Fibroblast of lung (primary cell): ENCODE data around the gene AKNA. TPM values are rescaled to one million over a fixed set of nuclear protein-coding genes. Genes with fewer than 3 reads are reported as not detected.

Source experiments
- DNase-seq, 2 donors: peaks; one replicate each; pipeline versions ENCODE4 v3.0.0 to v3.0.0-alpha.2; 2010; ENCODE audit warnings: low read depth in 2 of 2
- H2AFZ ChIP-seq: 2 replicates; pipeline ENCODE4 v1.5.1; 2012; ENCODE audit warnings: low read length, control low read depth, inconsistent platforms
- H3K27ac ChIP-seq: 2 replicates; pipeline ENCODE4 v1.5.1; 2011; ENCODE audit warnings: low read length, control low read depth; ENCODE audit not compliant: insufficient read depth
- H3K27me3 ChIP-seq: 2 replicates; pipeline ENCODE4 v1.5.1; 2011; ENCODE audit warnings: mild to moderate bottlenecking, low read length; ENCODE audit not compliant: control insufficient read depth, insufficient read depth
- H3K36me3 ChIP-seq: 2 replicates; pipeline ENCODE4 v1.5.1; 2011; ENCODE audit warnings: low read length; ENCODE audit not compliant: control insufficient read depth, insufficient read depth
- H3K4me1 ChIP-seq: 2 replicates; pipeline ENCODE4 v1.5.1; 2011; ENCODE audit warnings: low read length; ENCODE audit not compliant: control insufficient read depth, insufficient read depth; ENCODE audit errors: extremely low read depth
- H3K4me2 ChIP-seq: 2 replicates; pipeline ENCODE4 v1.5.1; 2011; ENCODE audit warnings: low read length, control low read depth; ENCODE audit not compliant: insufficient read depth; ENCODE audit errors: extremely low read depth
- H3K4me3 ChIP-seq, 4 experiments: fragments of 200-600 bp in 1 of 4; sonication (generic) in 1 of 4; replicated peaks in 1 of 4; 2 replicates each; pipeline ENCODE4 v1.5.1; 2011 to 2016; ENCODE audit warnings: low read length in 4 of 4, low read depth in 3 of 4, mild to moderate bottlenecking in 3 of 4, control low read depth in 2 of 4, inconsistent platforms in 1 of 4, mixed read lengths in 1 of 4; ENCODE audit not compliant: insufficient read depth in 1 of 4; ENCODE audit errors: control extremely low read depth in 1 of 4
- H3K79me2 ChIP-seq: 2 replicates; pipeline ENCODE4 v1.5.1; 2012; ENCODE audit warnings: mild to moderate bottlenecking, low read length, inconsistent platforms; ENCODE audit not compliant: control insufficient read depth, insufficient read depth
- H3K9ac ChIP-seq: 2 replicates; pipeline ENCODE4 v1.5.1; 2011; ENCODE audit warnings: mild to moderate bottlenecking, low read length, control low read depth; ENCODE audit not compliant: insufficient read depth
- H3K9me3 ChIP-seq: 2 replicates; pipeline ENCODE4 v1.5.1; 2012; ENCODE audit warnings: low read depth, low read length; ENCODE audit not compliant: control insufficient read depth, insufficient read depth
- H4K20me1 ChIP-seq: 2 replicates; pipeline ENCODE4 v1.5.1; 2011; ENCODE audit warnings: low read length; ENCODE audit not compliant: control insufficient read depth, insufficient read depth; ENCODE audit errors: extremely low read depth
- CTCF ChIP-seq, 2 donors: IDR thresholded peaks in 1 of 2; conservative IDR thresholded peaks in 1 of 2; 1 replicate in 1 of 2; 2 replicates in 1 of 2; pipeline ENCODE4 v1.5.1; 2011 to 2012; ENCODE audit warnings: low read length in 2 of 2, control low read depth in 1 of 2, inconsistent platforms in 1 of 2, low read depth in 1 of 2, mild to moderate bottlenecking in 1 of 2
- EZH2 ChIP-seq: IDR thresholded peaks from 2 replicates; pipeline ENCODE4 v1.5.1; 2012; ENCODE audit warnings: low read length, control low read depth, mild to moderate bottlenecking; ENCODE audit errors: missing control alignments
- polyA plus RNA-seq, 2 donors: library from polyadenylated mRNA; depleted of rRNA in 1 of 2; stranded (reverse) in 1 of 2; unstranded in 1 of 2; fragments of >200 nt; gene quantifications; 2 replicates each; pipeline ENCODE4 v1.2.1, GENCODE V29; 2011 to 2012; ENCODE audit warnings: missing spikeins in 1 of 2
- total RNA-seq: library from RNA; depleted of rRNA; stranded (reverse); fragments of >200 nt; gene quantifications from 2 replicates; pipeline ENCODE4 v1.2.1, GENCODE V29; 2014

AKNA gene
- total and polyA plus RNA-seq, 2 donors (not counting 1 experiment from before 2014, with no cell fraction given): 5.6 to 19.3 TPM

DNA sequence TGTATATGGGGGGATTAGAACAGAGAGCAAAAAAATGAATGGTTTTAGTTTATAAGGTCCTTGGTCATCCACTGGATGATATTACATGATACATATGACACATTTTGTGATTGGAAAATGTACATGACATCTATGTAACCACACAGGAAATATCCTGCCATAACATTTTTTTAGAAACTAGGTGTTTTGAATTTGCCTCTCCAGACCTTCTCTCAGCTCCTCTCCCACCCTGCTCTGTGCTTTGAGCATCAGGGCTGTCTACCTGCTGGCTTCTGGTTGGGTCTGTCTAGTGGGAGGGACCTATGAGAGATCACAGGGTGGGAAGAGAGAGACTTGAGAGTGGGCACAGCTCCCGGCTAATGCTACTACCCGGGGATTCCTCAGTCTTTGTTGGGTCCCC is 24.4 kb downstream of the AKNA start:
- Histone ChIP-seq H3K36me3 (peaks cover 20% of the 10 kb centered on the region), H3K4me2 (no peak overlapping the region), H4K20me1 (no peaks in the 10 kb centered on the region), H3K4me3 (no peak overlapping the region), H3K4me1 (peaks cover 10% of the 10 kb centered on the region), H3K9me3 (no peaks in the 10 kb centered on the region), H3K27ac (no peak overlapping the region), H3K79me2 (no peaks in the 10 kb centered on the region), H3K9ac (no peak overlapping the region), H3K27me3 (no peaks in the 10 kb centered on the region), H2AFZ (no peak overlapping the region)
- no peak for TF ChIP-seq EZH2
- TF ChIP-seq CTCF (conservative IDR thresholded peaks at IDR 0.05 in 1 of 2, IDR thresholded peaks at IDR 0.05 in 1 of 2; ENCODE audit: low read depth in 1 of 2, low read length in 2 of 2): no peak
- no peak for DNase-seq

DNA sequence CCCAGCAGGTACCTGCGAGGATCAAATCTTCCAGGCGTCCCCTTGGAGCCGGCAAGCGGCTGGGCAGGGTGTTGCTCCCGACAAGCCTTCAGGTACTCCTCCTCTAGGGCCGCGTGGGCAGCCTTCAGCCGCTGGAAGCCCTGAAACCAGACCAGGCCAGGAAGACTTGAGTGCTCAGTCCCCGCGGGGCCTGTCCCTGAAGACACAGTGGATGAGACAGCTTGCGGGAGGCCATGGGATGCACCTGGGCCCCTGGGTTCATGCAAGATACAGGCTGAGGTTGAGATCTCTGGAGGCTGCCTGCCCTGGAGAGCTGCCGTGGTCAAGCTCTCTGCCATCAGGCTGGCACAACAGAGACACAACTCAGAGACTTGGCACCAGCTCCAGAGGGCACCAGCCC is 25.4 kb downstream of the AKNA start:
- Histone ChIP-seq H3K27me3 (no peaks in the 10 kb centered on the region), H3K27ac (no peak overlapping the region), H3K36me3 (peaks cover 16% of the 10 kb centered on the region), H3K4me2 (no peak overlapping the region), H3K4me1 (peaks cover 10% of the 10 kb centered on the region), H3K9me3 (no peaks in the 10 kb centered on the region), H2AFZ (no peak overlapping the region), H3K79me2 (no peaks in the 10 kb centered on the region), H3K9ac (no peak overlapping the region), H3K4me3 (no peak overlapping the region), H4K20me1 (no peaks in the 10 kb centered on the region)
- DNase-seq: no peak
- TF ChIP-seq CTCF (conservative IDR thresholded peaks at IDR 0.05 in 1 of 2, IDR thresholded peaks at IDR 0.05 in 1 of 2; ENCODE audit: low read depth in 1 of 2, low read length in 2 of 2): no peak
- no peak for TF ChIP-seq EZH2

- no peaks in the 10 kb centered on the region for H3K27me3 ChIP-seq
- no peaks in the 10 kb centered on the region for H4K20me1 ChIP-seq
- no peak overlapping the region for H3K4me3 ChIP-seq
- H3K79me2 ChIP-seq: no peaks in the 10 kb centered on the region
- H3K9ac ChIP-seq: no peak overlapping the region
- DNase-seq: no peak
- H3K9me3 ChIP-seq: no peaks in the 10 kb centered on the region
- H2AFZ ChIP-seq: no peak overlapping the region
- TF ChIP-seq CTCF (conservative IDR thresholded peaks at IDR 0.05 in 1 of 2, IDR thresholded peaks at IDR 0.05 in 1 of 2; ENCODE audit: low read depth in 1 of 2, low read length in 2 of 2): no peak
- peaks cover 22% of the 10 kb centered on the region for H3K36me3 ChIP-seq
- peaks cover 7% of the 10 kb centered on the region for H3K4me1 ChIP-seq
- H3K27ac ChIP-seq: no peak overlapping the region
- H3K4me2 ChIP-seq: no peak overlapping the region
These were observed 26.2 kb downstream of the AKNA start for GRCh38 chr9:114361542-114361941.
